HG03575 (cell line): ENCODE data around the gene TDP1.
"Not testable (repeated sequence)": the region's sequence is repeated elsewhere in the genome, so short reads cannot be mapped to it uniquely, and the experiment has no call there.

Experiments used
- ATAC-seq: cut with Tn5 transposase; IDR thresholded peaks from one replicate; pipeline ENCODE4 v1.9.1; 2021; ENCODE audit not compliant: unreplicated experiment, insufficient number of reproducible peaks, low FRiP score; ENCODE audit errors: extremely low read depth

The TDP1 gene

DNA sequence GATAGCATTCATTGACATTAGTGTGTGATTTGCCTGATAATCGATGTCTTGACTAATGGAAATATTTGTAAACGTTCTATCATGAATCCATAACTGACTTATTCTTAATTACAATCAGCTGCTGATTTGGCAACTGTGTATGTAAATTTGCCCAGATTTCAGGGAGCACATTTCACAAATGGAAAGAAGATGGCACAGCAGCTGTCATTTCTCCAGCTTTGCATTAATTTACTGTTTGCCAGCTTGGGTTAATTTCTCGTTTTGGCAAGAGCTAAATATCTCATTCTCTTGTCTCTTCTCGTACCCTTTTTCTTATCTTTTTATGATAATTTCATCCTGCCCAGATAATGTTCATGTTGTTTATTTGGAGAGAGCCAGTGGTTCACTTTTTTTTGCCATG is 22.9 kb downstream of the TDP1 start:
- ATAC-seq, result no peak

DNA sequence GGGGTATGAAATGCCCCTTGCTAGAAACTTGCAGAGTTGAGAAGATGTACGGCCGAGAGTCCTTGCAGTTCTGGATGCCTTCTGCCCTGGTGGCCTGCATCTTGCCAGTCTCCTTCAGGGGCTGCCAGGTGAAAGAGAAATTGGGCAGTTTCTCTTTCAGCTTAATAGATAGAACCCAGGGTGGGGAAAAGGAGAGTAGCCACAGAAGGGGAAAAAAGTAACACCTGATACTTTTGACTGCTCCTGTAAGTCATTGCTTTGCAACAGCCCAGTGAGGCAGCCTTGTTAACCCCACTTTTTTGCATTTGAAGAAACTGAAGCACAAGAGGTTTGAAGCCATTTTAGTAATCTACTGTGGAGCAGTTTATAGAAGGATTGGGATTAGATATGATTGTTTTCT is 27.6 kb downstream of the TDP1 start:
- ATAC-seq, result no peak

DNA sequence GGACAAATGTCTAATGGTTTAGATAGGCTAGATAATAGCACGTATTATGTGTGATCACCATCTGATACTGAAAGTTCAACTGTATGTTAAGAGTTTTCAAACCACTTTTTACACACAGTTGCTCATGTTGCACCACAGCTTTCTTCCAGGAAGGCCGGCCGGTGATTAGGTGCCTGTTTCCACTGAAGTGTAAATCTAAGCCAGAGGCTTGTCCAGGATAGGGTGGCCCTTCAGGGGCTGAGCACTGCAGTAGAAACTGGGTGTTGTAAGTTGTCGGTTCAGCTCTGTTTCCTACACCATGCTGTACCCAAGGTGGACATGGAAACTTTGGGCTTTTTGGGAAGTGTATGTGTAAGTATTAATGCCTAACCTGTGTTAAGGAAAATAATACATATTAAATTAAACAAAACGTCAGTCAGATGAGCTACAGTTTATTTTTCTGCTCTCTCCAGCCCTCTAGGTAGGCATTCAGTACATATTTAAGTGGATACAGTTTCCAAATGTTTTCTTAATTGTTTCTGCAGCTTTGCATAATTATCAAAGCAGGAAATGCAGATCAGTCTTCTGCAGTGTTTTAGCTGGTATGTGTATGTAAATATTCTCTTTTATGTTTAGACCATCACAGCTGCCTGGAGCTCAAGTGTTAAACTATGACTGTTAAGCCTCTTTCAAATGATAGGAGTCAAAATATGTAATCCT is 30.9 kb downstream of the TDP1 start:
- no peak for ATAC-seq

DNA sequence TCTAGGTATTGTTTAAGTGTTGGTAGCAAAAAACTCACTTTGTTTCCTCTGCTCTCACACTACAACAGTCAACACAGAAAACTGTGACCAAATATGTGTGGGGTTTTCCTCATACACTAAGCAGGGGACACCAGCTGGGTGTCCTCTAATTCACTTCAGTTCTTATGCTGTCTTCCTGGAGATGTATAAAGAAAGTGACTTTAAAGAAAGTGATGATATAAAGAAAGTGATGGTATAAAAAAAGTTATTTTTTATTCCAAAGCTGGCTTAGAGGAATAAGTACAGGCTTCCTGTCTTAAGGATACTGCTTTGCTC is 31.4 kb downstream of the TDP1 start:
- ATAC-seq, result no peak

DNA sequence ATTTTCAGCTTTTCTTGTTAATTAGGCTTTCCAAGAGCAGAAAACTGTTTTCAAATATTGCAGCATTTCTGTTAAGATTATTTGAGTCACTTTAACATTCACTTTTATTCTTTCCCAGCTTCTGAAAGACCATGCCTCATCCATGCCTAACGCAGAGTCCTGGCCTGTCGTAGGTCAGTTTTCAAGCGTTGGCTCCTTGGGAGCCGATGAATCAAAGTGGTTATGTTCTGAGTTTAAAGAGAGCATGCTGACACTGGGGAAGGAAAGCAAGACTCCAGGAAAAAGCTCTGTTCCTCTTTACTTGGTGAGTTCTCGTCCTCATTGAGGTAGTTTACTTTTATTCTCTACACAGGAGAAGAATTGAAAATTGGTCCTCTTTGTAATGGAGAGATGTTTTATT is 33.1 kb downstream of the TDP1 start:
- no peak for ATAC-seq

DNA sequence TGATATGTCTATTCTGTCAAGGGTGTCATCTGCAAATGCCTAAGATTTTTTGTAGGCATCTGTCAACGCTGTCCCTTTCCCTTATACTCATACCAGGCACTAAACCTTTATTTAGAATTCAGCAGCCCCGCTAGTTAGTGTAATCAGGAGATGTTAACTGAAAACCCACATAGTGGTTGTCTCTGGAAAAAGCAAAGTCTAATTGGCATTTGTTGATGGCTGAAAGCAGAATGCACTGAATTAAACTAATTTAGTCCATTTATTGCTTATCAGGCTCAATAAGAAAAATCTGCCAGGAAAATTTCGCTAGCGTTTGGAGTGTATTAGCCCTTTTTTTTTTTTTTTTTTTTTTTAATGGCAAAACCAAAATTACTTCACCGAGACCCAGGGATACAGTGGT is 34.5 kb downstream of the TDP1 start:
- no peak for ATAC-seq

DNA sequence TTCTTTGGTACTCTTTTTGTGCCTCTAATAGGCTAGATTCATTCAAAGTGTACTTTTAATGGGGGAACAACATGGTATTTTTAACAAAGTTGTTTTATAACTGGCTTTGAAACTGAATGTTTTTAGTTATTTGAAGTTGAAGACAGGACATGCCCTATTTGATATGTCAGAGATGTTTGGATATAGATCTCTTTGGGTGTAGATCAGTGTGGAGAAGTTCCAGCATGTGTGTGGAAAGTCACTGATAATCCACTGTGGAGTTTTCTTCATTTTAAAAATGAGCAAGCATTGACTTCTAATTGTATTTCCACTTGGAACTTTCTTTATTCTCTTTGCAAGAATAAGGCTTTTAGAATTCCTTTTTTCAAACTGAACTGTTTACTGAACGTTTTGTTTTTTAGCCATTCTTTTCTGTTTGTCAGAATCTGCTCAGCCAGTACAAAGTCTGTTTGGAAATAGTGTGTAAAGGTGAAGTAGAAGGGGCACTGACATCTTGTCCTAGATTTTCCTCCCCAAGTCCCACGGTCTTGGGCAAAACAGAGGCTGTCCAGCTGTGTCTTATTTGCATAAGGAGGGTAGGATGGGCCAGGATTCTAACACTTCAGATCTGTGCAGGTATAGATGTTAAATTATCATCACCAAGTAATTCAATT is 35.0 kb downstream of the TDP1 start:
- ATAC-seq, result no peak

DNA sequence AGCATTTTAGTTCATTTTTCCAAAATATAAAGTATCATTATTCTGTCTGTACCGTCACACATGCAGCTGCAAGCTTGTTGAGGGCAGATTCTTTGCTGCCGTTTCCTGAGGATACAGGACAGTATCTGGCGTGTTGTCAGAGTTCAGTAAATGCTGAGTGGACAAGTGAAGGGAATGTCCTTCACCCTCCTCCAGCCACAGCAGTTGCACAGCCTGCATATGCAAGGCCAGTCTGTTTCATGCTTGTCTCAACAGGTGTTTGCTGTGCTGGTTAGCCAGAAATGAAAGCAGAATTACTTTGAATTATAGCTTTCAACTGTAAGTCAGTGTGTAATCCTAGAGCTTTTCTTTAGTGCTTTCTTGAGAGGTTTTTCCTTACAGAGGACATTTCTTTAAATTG is 36.5 kb downstream of the TDP1 start:
- no peak for ATAC-seq

DNA sequence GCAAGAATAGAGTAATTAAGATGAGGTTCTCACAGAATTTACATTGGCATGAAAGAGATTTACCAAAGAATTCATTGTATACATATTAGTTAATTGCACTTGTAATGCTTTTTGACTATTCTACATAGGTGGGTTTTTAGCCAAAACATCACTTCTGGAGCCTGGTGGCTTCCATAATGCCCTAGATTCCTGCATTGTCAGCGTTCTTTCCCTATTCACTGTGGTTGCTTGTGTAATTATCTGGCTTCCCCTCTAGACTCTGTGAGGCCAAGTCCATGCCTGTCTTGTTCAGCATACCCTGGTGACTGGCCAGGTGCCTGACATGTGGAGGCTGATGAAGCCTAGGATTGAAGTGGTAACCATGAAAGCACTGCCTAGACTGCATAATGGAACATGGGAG is 41.2 kb downstream of the TDP1 start:
- ATAC-seq, result no peak

DNA sequence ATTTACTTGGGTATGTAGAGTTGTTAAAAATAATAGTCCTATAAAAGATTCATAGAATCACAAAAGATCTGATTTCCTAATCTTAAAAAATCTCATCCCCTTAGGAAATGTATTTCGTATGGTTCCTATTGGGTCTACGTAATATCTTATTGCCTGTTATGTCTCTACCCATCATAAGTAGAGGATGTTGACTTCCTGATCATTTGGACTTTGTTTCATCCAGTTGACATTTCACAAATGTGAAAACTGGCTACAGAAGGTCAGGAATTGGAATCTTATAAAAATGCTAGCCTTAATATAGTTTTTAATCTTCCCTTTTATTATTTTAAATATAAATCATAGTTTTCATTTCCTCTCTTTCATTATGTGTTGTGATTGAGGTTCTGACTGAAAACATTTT is 45.2 kb downstream of the TDP1 start:
- no peak for ATAC-seq

DNA sequence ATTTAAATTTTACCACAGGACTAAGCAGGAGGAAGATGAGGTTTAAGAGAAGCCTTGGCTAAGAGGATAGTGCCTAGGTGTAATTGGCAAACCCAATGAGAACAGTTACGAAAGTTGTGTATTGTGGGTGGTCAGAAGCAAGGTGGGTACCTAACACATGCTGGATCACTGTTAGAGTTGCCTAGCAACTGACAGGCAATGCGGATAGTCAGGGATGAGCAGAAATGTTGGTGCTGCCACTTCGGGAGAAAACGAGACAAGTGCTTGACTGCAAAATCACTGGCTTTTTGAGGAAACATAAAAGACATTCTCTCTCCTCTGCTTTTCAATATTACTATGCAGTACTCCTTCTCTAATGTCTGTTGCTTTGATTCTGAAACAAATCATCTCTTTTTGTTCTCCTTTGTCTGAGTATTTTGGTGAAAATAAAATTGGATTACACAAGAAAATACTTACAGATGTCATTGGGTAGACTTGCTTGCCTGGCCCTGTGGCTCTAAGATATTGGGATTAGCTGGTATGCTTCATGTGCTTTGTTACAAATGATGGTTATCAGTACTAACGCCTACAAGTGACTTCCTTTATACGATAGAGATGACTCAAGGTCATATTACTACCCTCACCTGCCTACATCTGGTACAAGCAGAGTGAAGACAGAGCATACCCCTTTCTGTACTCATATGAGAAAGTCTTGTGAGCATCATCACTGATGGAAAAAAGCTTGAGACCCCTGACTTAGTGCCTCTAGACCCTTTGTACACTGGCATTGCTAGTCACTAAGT is 48.0 kb downstream of the TDP1 start:
- no peak for ATAC-seq

DNA sequence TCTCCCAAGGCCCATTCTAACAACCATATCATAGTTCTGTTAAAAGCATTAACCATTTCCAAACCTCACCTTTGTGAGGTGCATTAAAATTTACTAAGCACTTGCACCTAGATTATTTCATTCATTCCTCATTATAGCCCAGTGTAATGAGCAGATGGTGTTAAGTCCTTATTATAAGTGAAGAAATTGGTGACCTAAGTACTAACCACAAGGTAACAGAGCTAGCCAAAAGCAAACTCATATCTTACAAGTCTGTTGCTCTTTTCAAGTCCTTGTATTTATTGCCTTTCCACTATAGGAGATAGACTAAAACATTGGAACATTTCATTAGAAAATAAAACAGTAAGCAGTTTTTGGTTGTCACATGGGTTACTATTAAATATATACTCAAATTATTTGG is 49.7 kb downstream of the TDP1 start:
- no peak for ATAC-seq

DNA sequence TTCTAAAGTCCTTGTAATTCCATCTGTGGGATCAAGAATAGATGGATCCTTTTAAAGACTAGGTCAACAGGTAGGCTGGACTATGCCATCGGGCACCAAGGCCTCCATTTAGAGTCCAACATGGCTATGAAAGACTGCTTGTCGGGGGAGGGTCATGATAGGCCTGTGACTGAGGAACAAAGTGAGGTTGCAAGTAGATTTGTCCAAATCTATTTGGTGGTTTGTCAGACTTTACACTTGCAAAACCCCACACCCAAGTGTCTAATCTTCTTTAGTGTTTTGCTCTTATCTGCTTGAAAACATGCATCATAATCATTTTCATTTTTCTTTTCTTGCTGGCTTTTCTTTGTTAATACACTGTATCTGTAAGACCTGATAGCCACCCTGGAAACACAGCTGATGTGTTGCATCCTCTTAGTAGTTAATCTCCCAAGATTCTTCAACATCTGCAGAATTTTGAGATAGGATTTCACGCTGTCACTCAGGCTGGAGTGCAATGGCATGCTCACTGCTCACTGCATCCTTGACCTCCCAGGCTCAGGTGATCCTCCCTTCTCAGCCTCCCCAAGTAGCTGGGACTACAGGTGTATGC is 50.3 kb downstream of the TDP1 start:
- ATAC-seq, result no peak

DNA sequence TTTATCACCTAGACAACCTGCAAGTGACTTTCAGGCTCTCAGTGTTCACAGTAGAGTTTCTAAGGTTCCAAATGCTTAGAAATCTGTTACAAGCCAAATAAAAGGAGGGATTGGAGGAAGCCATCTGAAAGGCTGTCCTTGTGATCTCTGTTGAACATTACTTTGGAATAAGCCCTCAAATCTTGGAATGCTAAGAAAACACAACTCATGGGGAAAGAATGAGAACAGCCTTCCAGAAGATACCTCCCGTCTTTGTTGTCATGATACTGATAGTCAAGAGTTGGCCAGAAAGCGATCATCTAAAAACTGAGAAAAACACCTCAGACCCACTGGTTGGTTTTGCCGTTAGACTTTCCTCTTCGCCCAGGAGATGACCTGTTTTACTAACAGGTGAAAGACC is 61.6 kb downstream of the TDP1 start:
- ATAC-seq, result no peak

DNA sequence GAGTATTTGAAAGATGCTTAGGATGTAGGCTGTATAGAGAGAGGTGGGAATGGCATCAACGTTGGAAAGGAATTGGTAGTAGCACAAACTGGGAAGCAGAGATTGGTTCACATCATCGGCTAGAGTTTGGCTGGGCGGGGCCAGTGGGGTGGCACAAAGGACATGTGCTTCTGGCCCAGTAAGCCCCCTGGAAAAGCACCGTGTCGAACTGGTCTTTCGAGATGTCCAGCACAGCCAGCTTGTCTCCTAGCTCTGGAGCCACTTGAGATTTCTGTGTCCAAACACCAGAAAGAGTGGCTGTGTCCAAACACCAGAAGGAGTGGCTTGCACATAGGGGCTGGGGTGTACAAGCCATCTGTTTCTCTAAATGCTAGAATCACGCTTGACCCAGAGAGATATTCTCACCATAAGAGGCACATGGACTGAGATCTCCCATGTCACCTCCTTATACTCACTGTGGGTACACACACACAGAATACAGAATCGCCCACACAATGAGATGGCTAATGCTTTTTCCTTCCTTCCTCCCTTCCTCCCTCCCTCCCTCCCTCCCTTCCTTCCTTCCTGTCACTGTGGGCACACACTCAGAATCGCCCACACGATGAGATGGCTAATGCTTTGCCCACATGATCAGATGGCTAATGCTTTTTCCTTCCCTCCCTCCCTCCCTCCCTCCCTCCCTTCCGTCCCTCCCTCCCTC is 64.2 kb downstream of the TDP1 start:
- no peak for ATAC-seq

DNA sequence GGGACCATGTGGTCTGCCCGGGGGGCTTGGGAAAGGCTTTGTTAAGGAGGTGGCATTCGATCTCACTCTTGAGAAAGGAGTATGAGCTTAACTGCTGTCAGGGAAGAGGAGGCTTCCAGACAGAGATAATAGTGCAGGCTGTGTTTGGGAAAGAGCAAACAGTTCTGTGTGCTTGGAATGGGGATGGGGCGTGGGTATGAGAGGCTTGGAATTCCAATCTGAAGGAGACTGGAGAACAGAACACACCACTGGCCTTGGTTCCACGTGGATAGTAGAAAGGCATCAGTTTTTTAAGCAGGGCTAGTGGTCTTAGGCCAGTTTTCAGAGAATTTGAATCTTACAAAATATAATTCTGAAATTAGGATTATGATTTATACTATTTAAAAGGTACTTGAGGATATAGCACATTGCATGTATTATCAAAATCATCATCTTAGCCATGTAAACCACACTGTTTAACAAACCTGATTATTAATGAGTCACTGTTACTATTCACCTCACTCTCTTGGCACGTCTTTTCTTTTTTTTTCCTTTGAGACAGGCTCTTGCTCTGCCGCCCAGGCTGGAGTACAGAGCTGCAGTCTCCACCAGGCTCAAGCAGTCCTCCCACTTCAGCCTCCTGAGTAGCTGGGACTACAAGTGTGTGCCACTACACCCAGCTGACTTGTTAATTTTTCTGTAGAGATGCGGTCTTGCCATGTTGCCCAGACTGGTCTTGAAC is 67.6 kb downstream of the TDP1 start:
- ATAC-seq, result no peak

DNA sequence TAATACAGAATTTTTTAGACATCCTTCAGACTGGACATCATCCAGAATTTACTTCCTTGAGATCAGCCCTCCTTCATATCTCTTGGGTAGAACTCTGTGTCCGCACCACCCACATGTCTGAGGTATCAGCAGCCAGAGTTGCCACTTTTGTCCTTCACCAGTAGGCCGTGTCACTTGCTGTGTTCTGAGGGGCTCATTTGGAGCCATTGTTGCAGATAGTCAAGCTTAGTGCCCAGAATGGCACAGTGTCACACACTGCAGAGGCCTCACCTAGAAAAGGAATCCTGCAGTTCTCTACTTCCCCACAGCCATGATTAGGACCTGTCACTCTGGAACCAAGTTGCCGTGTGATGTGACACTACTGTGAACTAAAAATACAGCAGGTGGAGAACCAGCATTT is 69.2 kb downstream of the TDP1 start:
- ATAC-seq, result no peak

DNA sequence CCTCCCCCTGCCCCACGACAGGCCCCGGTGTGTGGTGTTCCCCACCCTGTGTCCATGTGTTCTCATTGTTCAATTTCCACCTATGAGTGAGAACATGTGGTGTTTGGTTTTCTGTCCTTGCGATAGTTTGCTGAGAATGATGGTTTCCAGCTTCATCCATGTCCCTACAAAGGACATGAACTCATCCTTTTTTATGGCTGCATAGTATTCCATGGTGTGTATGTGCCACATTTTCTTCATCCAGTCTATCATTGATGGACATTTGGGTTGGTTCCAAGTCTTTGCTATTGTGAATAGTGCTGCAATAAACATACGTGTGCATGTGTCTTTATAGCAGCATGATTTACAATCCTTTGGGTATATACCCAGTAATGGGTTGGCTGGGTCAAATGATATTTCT is 70.9 kb downstream of the TDP1 start:
- not testable (repeated sequence) for ATAC-seq

DNA sequence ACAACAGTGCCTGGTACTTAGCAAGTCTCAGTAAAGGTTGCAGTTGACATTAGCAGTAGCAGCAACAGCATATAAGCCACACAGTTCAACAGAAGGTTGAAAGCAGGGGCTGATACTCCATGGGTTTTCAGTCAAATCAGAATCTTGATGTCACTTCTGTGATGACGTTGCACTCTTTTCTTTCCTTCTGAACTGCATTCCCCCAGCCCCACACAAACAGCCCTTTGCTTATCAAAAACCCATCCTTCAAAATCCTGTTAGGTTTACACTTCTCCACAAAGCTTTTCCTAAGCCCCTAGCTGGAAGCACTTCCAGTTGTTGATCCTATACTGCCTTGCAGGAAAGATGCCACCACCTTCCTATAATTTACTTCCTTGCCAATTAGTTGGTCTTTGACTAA is 72.1 kb downstream of the TDP1 start:
- ATAC-seq, result no peak
